ENCODE data around the gene CTNND2. TPM values are rescaled to one million over a fixed set of nuclear protein-coding genes. Genes with fewer than 3 reads are reported as not detected.

The CTNND2 gene
- total RNA-seq, 1 donor from 2014 or later, result 40.0 TPM

DNA sequence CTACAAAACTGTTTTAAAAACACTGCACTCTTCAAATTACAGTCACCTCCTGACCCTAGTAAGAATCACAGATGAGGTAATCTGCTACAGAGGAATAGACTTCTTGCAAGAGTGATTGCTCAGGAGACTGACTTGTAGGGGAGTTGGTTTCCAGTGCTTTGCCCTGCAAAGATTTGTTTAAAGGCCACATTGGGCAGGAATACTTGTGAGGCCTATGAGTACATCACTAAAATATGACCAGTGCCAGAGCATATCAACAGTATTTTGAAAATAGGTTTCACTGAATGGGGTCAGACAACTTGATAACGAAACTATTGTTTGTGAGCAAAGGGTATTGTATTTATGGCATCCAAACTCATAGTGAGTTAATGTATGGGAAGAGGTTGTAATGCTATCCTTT, 21.5 kb upstream of the CTNND2 start:
- Mint-ChIP-seq H3K4me1 (no peaks in the 10 kb centered on the region), H3K4me3 (no peak overlapping the region), H3K27ac (ENCODE audit: unreplicated experiment) (no peak overlapping the region), H3K9me3 (peaks cover 7% of the 10 kb centered on the region), H3K36me3 (ENCODE audit: low read depth) (no peaks in the 10 kb centered on the region), H3K27me3 (ENCODE audit: low read depth) (no peaks in the 10 kb centered on the region)
- no peak for DNase-seq (ENCODE audit: low read depth, low spot score)
- TF ChIP-seq CTCF (conservative IDR thresholded peaks at IDR 0.05), result no peak

GRCh38 chr5:11922394-11922793, 18.1 kb upstream of the CTNND2 start:
- Mint-ChIP-seq H3K4me1 (no peaks in the 10 kb centered on the region), H3K36me3 (ENCODE audit: low read depth) (no peaks in the 10 kb centered on the region), H3K27ac (ENCODE audit: unreplicated experiment) (no peak overlapping the region), H3K4me3 (no peak overlapping the region), H3K9me3 (peaks cover 7% of the 10 kb centered on the region), H3K27me3 (ENCODE audit: low read depth) (no peaks in the 10 kb centered on the region)
- DNase-seq (ENCODE audit: low read depth, low spot score), result no peak
- no peak for TF ChIP-seq CTCF (conservative IDR thresholded peaks at IDR 0.05)

DNA sequence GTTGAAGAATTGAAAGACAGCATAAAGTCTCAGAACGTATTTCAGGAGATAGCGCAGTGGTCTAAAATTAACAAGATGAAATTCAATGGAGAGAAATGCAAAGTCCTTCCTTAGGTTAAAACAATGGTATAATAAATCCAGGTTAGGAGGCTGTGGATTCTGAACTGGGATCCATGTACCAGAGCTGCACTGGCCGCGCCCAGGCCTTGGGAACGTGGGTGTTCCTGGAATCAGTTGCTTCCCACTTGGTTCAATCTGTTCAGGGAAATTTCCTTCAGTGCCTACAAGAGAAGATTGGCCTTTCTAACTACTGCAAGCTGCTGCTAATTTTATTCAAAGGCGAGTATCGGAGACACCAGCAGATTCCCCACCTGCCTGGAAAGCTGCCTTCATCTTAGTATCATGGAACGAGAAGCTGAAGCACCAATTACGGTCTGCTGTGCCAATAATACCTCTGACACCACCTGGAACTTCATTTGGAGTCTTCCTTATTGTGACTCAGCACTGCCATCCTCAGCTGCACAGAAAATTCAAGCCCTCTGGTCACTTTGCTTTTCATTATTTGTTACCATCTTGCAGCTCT, 14.3 kb upstream of the CTNND2 start:
- Mint-ChIP-seq H3K4me3 (no peak overlapping the region), H3K27me3 (ENCODE audit: low read depth) (peaks cover 4% of the 10 kb centered on the region), H3K27ac (ENCODE audit: unreplicated experiment) (no peak overlapping the region), H3K4me1 (no peaks in the 10 kb centered on the region), H3K36me3 (ENCODE audit: low read depth) (no peaks in the 10 kb centered on the region), H3K9me3 (peaks cover 4% of the 10 kb centered on the region)
- DNase-seq (ENCODE audit: low read depth, low spot score), result no peak
- TF ChIP-seq CTCF (conservative IDR thresholded peaks at IDR 0.05), result no peak

- Mint-ChIP-seq H3K9me3 (no peaks in the 10 kb centered on the region), H3K4me3 (no peak overlapping the region)
Measured at GRCh38 chr5:11909471-11909870, 5.2 kb upstream of the CTNND2 start.

DNA sequence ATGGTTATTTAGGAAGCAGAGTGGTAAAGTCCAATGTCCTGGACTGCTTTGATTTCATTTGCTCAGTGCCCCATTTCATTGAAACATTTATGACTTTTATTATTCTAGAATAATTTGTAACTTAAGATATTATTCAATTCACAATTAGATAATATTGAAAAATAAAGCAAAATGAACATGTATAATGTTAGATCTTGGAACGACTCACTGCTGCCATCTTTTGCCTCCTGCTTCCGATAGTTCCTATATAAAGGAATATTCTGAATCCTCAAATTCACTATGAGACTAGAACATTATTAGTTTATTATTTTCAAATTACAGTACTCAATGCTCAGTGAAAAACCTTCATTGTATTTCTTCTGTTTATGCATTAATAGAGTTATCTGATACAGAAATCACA, 2.3 kb upstream of the CTNND2 start:
- H3K4me1 Mint-ChIP-seq, result peaks cover 20% of the 10 kb centered on the region
- H3K27ac Mint-ChIP-seq (ENCODE audit: unreplicated experiment), result no peak overlapping the region
- H3K4me3 Mint-ChIP-seq, result peak overlapping the region; percentile 38
- no peak for TF ChIP-seq CTCF (conservative IDR thresholded peaks at IDR 0.05)
- no peaks in the 10 kb centered on the region for H3K36me3 Mint-ChIP-seq (ENCODE audit: low read depth)
- H3K9me3 Mint-ChIP-seq, result no peaks in the 10 kb centered on the region
- peaks cover 75% of the 10 kb centered on the region for H3K27me3 Mint-ChIP-seq (ENCODE audit: low read depth)
- DNase-seq (ENCODE audit: low read depth, low spot score), result no peak

More at GRCh38 chr5:11909471-11909870, 5.2 kb upstream of the CTNND2 start:
- DNase-seq (ENCODE audit: low read depth, low spot score), result no peak
- no peak for TF ChIP-seq CTCF (conservative IDR thresholded peaks at IDR 0.05)
- Mint-ChIP-seq H3K4me1 (peaks cover 5% of the 10 kb centered on the region), H3K36me3 (ENCODE audit: low read depth) (no peaks in the 10 kb centered on the region), H3K27ac (ENCODE audit: unreplicated experiment) (no peak overlapping the region), H3K27me3 (ENCODE audit: low read depth) (peaks cover 54% of the 10 kb centered on the region)
